Breast epithelium (tissue), 4 donors: ENCODE data around the gene C6orf15. TPM values are rescaled to one million over a fixed set of nuclear protein-coding genes. Genes with fewer than 3 reads are reported as not detected.

Experiments used
- DNase-seq, 2 donors: peaks; one replicate each; pipeline ENCODE4 v3.0.0-alpha.2; 2019; ENCODE audit warnings: low spot score in 2 of 2
- H3K27ac ChIP-seq, 2 donors: fragments of 200-600 bp; sonication (generic) in 1 of 2; one replicate each; pipeline ENCODE4 v1.5.1; 2016 to 2019; ENCODE audit warnings: mild to moderate bottlenecking in 1 of 2
- H3K27me3 ChIP-seq, 2 donors: fragments of 200-600 bp; sonication (generic) in 1 of 2; one replicate each; pipeline versions ENCODE4 v1.5.1 to v1.6.0; 2017 to 2019; ENCODE audit warnings: control low read depth in 1 of 2, mild to moderate bottlenecking in 1 of 2
- H3K36me3 ChIP-seq: fragments of 200-600 bp; one replicate; pipeline ENCODE4 v1.5.1; 2019
- H3K4me1 ChIP-seq, 2 donors: fragments of 200-600 bp; sonication (generic); one replicate each; pipeline ENCODE4 v1.5.1; 2016 to 2019; ENCODE audit warnings: control low read depth in 1 of 2
- H3K4me3 ChIP-seq, 3 donors: fragments of 200-600 bp; sonication (generic); 1 replicate in 2 of 3; 2 replicates in 1 of 3; pipeline ENCODE4 v1.5.1; 2016 to 2019; ENCODE audit warnings: mild to moderate bottlenecking in 3 of 3, moderate library complexity in 2 of 3
- H3K9me3 ChIP-seq, 2 donors: fragments of 200-600 bp; sonication (generic) in 1 of 2; one replicate each; pipeline ENCODE4 v1.5.1; 2016 to 2019; ENCODE audit warnings: control low read depth in 1 of 2
- POLR2A ChIP-seq: fragments of 450-650 bp; IDR thresholded peaks from one replicate; pipeline ENCODE4 v1.6.1; 2016; ENCODE audit warnings: antibody characterized with exemption, mild to moderate bottlenecking, moderate library complexity
- POLR2AphosphoS5 ChIP-seq, 3 donors: sonication (generic); formaldehyde crosslinking; IDR thresholded peaks; one replicate each; pipeline ENCODE4 v1.6.1; 2017; ENCODE audit warnings: antibody characterized with exemption in 3 of 3
- intact Hi-C: fragments of 100-400 bp; cut with DNase I; formaldehyde crosslinking; loops from one replicate; pipeline ENCODE4 v1.15.1; 2023; ENCODE audit warnings: low total_unique reads
- total RNA-seq, 3 donors: library from RNA; depleted of rRNA; stranded (reverse); fragments of >200 nt; gene quantifications; one replicate each; pipeline ENCODE4 v1.1.0, GENCODE V29; 2016
- TF ChIP-seq, protein P1 (sequence below), 3 donors: fragments of 450-650 bp; IDR thresholded peaks; one replicate each; pipeline ENCODE4 v1.5.1; 2016 to 2017; ENCODE audit warnings: antibody characterized with exemption in 3 of 3, mild to moderate bottlenecking in 3 of 3, moderate library complexity in 3 of 3

The C6orf15 gene
- total RNA-seq, 3 donors from 2014 or later: 0.59 TPM; not detected in 2

DNA sequence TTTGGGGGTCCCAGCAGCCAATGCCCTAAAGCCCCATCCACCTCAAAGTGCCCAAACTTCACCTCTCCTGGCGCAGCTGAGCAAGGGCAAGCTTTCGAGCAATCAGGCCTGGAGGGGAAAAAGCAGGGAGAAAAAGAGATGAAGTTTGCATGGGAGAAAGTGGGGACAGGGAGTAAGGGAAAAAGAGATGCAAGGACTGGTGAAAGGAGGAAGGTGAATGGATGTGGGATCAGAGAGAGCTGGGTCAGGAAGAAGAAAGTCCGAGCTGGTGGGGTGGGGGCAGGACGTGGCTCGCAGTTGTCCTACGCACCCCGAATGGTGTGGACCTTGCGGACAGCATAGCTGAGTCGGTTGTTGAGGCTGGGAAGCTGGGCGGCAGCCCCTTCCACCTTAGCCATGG is 33.0 kb upstream of the C6orf15 start:
- H3K4me3 ChIP-seq: no peak overlapping the region
- intact Hi-C loops: no loop called here
- no peaks in the 10 kb centered on the region for H3K4me1 ChIP-seq
- DNase-seq: no peak
- no peak for TF ChIP-seq POLR2AphosphoS5 (IDR thresholded peaks at IDR 0.05)
- TF ChIP-seq POLR2A: no peak
- TF ChIP-seq, protein P1, sequence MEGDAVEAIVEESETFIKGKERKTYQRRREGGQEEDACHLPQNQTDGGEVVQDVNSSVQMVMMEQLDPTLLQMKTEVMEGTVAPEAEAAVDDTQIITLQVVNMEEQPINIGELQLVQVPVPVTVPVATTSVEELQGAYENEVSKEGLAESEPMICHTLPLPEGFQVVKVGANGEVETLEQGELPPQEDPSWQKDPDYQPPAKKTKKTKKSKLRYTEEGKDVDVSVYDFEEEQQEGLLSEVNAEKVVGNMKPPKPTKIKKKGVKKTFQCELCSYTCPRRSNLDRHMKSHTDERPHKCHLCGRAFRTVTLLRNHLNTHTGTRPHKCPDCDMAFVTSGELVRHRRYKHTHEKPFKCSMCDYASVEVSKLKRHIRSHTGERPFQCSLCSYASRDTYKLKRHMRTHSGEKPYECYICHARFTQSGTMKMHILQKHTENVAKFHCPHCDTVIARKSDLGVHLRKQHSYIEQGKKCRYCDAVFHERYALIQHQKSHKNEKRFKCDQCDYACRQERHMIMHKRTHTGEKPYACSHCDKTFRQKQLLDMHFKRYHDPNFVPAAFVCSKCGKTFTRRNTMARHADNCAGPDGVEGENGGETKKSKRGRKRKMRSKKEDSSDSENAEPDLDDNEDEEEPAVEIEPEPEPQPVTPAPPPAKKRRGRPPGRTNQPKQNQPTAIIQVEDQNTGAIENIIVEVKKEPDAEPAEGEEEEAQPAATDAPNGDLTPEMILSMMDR (IDR thresholded peaks at IDR 0.05): no peak
- no peaks in the 10 kb centered on the region for H3K9me3 ChIP-seq
- no peaks in the 10 kb centered on the region for H3K27me3 ChIP-seq
- H3K36me3 ChIP-seq: no peaks in the 10 kb centered on the region
- H3K27ac ChIP-seq: no peak overlapping the region

DNA sequence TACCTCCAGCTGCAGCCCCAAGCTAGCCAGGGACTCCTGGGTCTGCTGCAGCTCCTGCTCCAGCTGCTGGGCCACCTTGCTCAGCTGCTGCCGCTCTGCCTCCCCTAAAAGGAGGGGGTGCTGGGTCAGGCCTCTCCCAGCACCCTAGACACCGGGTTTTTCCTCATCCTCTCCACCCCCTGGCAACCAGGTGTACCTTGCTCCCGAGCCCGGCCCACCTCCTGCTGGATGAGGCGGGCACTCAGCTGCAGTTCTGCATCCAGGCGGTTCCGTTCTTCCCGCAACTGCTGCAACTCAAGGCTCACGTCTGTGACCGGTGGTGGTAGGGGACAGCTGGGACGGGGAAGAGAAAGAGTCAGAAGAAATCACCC is 32.6 kb upstream of the C6orf15 start:
- DNase-seq: no peak
- no peak overlapping the region for H3K27ac ChIP-seq
- H3K9me3 ChIP-seq: no peaks in the 10 kb centered on the region
- no peak overlapping the region for H3K4me3 ChIP-seq
- TF ChIP-seq, protein P1 (IDR thresholded peaks at IDR 0.05): no peak
- no peak for TF ChIP-seq POLR2AphosphoS5 (IDR thresholded peaks at IDR 0.05)
- no peak for TF ChIP-seq POLR2A
- intact Hi-C loops: no loop called here
- H3K4me1 ChIP-seq: no peaks in the 10 kb centered on the region
- H3K27me3 ChIP-seq: no peaks in the 10 kb centered on the region
- no peaks in the 10 kb centered on the region for H3K36me3 ChIP-seq

DNA sequence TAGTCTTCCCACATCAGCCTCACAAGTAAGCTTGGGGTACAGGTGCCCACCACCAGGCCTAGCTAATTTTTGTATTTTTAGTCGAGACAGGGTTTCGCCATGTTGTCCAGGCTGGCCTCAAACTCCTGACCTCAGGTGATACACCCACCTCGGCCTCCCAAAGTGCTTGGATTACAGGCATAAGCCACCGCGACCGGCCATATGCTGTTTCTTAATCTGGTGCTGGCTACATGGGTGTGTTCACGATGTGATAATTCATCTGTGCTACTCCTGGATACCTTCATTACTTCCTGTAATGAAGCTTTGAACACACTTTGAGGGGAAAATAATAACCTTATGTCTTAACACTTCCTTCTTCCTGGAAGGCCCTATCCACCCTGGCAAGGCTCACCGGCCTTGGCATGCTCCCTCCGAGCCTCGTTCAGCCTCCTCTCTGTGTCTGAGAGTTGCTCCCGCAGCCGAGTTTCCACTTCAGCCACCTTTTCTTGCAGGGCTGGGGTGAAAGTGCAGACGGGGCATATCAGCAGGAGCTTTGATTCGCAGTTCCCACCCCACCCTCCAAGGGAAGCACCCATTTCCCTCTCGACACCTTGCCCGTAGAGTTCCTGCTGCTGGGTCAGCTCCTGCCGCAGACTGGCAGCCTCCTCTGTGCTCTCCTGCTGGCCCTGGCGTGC is 32.1 kb upstream of the C6orf15 start:
- Histone ChIP-seq H3K9me3 (no peaks in the 10 kb centered on the region), H3K27ac (peak overlapping the region; percentile 52 to 55), H3K36me3 (no peaks in the 10 kb centered on the region), H3K4me3 (no peak overlapping the region), H3K4me1 (no peaks in the 10 kb centered on the region), H3K27me3 (no peaks in the 10 kb centered on the region)
- TF ChIP-seq POLR2AphosphoS5 (IDR thresholded peaks at IDR 0.05): no peak
- TF ChIP-seq, protein P1 (IDR thresholded peaks at IDR 0.05): no peak
- TF ChIP-seq POLR2A: no peak
- no peak for DNase-seq
- intact Hi-C loops: no loop called here

DNA sequence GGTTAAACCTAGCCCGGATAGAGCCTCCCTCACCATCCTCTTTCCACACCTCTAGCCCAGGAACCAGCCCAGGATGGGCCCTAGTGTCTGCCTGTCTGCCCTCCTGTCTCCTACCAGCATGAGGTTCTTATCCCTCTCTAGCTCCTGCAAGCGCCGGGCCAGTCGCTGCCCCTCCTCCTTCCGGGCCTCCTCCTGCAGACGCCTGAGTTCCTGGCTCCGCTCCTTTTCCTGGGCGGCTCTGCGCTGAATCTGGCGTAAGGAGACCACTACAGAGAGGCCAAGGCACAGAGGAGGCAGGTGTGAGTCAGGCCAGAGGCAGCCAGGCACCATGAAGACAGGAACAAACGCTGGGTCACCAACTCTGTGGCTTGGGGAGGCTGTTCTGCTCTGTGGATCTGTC is 30.8 kb upstream of the C6orf15 start:
- intact Hi-C loops: no loop called here
- Histone ChIP-seq H3K4me1 (no peaks in the 10 kb centered on the region), H3K27me3 (no peaks in the 10 kb centered on the region), H3K27ac (peak overlapping the region; percentile 19 to 55), H3K36me3 (no peaks in the 10 kb centered on the region), H3K9me3 (no peaks in the 10 kb centered on the region), H3K4me3 (no peak overlapping the region)
- no peak for DNase-seq
- TF ChIP-seq POLR2AphosphoS5 (IDR thresholded peaks at IDR 0.05): no peak
- TF ChIP-seq, protein P1 (IDR thresholded peaks at IDR 0.05): no peak
- no peak for TF ChIP-seq POLR2A

DNA sequence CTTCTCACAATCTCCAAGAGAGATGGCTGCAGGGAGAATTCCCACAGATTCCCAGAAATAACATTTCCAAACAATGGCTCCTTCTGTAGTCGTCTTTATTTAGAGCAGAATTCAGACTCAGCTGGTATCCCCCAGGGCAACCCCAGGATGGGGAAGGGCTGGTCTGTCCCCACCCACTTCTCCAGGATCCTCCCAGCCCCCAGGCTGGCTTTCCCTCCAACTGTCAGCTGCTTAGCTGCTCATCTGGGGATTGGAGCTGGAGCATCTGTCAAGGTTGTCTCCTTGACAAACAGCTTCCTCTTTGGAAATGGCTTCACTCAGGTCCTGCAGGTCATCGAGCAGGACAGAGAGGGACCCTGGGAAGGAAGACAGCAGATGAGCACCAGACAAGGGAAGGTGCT is 30.0 kb upstream of the C6orf15 start:
- H3K9me3 ChIP-seq: no peaks in the 10 kb centered on the region
- no peaks in the 10 kb centered on the region for H3K27me3 ChIP-seq
- TF ChIP-seq, protein P1 (IDR thresholded peaks at IDR 0.05): no peak
- TF ChIP-seq POLR2AphosphoS5 (IDR thresholded peaks at IDR 0.05) (no peak), POLR2A (no peak)
- no peaks in the 10 kb centered on the region for H3K36me3 ChIP-seq
- intact Hi-C loops: no loop called here
- no peak for DNase-seq
- no peaks in the 10 kb centered on the region for H3K4me1 ChIP-seq
- no peak overlapping the region for H3K4me3 ChIP-seq
- H3K27ac ChIP-seq: peak overlapping the region in 1 of 2 donors; percentile 7
